AG20443 (cell line): ENCODE results near the gene ZNF500.

ENCODE experiments used
- DNase-seq: peaks from one replicate; pipeline ENCODE4 v3.0.0; 2012; ENCODE audit warnings: low spot score, mixed read lengths

Gene ZNF500

GRCh38 chr16:4772351-4772750 is 5.4 kb upstream of the ZNF500 start:
- DNase-seq, result no peak

GRCh38 chr16:4771646-4772045 is 4.7 kb upstream of the ZNF500 start:
- no peak for DNase-seq

GRCh38 chr16:4769306-4769638 is 2.3 kb upstream of the ZNF500 start:
- no peak for DNase-seq

DNA sequence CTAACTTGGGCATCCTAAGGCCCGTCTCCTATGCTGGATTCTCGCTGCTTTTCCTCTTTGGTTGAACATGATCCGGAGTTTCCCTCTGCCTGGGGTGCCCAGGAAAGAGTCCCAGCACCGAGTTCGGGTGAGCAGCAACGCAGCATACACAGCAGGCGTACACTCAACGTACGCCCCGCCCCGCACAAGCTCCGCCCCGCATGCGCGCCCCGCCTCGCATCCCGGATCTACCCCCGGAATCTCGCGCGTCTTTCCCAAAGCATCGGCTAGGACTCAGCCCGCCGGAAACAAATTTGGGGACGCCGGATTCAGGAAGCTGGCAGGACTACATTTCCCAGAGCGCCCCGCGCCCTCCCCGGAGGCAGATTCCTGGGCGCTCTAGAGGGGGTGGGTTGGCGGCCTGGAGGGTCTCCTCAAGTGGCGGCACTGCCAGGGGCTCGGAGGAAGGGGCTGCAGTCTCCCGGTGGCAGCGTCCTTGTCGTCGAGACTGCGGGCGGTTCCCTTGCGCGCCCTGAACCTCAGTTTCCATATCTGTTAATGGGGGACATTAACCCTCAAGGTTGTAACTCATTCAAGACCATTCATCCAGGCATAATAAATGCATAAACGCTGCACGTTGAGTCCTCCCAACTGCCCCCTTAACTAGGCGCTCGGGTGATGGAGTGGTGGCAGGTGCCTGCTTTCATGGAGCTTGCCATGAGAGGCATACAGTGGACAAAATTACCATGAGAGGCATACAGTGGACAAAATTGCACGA is 1.8 kb upstream of the ZNF500 start:
- peak; percentile 98 for DNase-seq

GRCh38 chr16:4767872-4768548 is 1.0 kb upstream of the ZNF500 start:
- DNase-seq, result no peak

DNA sequence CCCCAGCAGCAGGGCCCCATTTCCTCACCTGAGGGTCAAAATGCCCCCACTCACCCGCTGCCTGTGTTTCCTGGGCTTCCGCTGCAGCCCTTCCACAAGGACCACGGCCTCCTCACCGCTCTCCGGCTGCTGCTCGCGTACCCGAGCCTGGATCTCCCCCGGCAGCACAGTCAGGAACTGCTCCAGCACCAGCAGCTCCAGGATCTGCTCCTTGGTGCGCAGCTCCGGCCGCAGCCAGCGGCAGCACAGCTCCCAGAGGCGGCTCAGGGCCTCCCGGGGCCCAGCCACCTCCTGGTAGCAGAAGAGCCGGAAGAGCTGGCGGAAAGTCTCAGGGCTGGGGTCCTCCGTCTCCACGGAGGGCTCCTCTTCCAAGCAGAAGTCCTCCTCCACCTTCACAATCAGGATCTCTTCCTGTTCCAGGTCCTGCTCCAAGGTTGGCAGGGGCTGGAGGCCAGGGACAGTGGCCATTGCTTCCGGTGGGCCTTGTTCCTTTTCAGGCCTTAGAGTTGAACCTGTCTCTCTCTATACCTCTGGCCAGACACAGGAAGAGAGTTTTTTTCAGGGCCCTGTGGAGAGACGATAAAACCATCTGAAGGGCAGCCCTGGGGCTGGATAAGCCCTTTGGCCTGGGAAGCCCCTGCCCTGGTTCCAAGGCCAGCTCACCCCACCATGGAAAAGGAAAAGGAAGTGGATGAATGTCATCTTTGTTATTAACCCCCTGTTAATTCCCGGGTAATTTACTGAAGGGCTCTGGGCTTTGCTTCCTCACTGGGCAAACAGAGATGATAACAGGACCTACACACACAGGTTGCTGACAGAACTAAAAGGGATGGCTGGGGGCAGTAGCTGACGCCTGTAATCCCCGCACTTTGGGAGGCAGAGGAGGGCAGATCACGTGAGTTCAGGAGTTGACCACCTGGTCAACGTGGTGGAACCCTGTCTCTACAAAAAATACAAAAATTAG is 1.2 kb downstream of the ZNF500 start:
- DNase-seq, result no peak

GRCh38 chr16:4763791-4764190 is 3.2 kb downstream of the ZNF500 start:
- no peak for DNase-seq

GRCh38 chr16:4762205-4762604 is 4.8 kb downstream of the ZNF500 start:
- no peak for DNase-seq

DNA sequence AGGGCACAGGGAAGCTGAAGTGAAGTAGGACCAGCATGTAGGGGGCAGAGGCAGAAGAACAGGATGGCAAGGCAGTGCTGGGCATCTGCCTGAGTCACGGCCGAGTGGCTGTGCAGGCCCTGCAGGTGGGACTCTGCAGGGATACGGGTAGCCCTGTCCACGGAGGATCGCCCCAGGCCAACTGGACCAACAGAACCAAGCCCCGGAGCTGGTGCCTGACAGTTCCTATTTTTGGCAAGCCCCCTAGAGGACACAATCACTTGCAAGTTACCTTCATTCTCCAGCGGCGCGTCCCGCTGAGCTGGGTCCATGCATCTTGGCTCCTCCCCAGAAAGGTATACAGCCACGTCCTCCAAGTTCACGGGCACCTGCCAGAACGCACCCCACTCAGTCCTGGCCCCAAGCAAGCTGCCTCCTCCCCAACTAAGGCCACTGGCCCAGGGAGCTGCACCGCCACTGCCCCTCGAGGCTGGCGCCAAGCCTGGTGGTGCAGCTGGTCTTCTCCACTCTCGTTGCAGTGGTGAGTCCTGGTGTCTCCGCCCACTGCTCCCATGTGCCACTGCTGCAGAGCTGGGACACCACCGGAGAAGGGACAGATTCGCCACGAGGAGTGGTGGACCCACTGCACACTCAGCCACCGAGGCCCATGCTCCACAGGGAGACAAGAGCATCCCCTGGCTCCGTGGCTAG is 6.6 kb downstream of the ZNF500 start:
- no peak for DNase-seq

DNA sequence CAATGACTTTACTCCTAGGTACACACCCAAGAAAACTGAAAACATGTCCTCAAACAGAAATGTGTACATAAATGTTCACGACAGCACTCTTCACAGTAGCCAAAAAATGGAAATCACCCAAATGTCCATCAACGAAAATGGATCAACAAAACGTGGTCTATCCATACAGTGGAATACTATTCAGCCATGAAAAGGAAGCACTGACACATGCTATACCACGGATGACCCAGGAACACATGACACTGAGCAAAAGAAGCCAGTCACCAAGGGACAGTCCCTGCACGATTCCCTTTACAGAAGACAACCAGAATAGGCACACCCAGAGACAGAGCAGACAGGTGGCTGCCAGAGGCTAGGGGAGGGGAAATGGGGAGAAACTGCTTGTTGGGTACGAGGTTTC is 11.3 kb downstream of the ZNF500 start:
- no peak for DNase-seq

DNA sequence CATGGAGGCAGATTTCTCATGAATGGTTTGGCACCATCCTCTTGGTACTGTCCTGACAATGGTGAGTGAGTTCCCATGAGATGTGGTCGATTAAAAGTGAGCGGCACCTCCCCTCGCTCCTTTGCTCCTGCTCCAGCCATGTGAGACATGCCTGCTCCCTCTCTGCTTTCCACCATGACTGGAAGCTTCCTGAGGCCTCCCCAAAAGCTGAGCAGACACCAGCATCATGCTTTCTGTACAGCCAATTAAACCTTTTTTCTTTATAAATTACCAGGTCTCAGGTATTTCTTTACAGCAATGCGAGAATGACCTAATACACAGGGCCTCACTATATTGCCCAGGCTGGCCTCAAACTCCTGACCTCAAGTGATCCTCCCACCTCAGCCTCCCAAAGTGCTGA is 12.1 kb downstream of the ZNF500 start:
- DNase-seq, result no peak

GRCh38 chr16:4753227-4753626 is 13.7 kb downstream of the ZNF500 start:
- no peak for DNase-seq

DNA sequence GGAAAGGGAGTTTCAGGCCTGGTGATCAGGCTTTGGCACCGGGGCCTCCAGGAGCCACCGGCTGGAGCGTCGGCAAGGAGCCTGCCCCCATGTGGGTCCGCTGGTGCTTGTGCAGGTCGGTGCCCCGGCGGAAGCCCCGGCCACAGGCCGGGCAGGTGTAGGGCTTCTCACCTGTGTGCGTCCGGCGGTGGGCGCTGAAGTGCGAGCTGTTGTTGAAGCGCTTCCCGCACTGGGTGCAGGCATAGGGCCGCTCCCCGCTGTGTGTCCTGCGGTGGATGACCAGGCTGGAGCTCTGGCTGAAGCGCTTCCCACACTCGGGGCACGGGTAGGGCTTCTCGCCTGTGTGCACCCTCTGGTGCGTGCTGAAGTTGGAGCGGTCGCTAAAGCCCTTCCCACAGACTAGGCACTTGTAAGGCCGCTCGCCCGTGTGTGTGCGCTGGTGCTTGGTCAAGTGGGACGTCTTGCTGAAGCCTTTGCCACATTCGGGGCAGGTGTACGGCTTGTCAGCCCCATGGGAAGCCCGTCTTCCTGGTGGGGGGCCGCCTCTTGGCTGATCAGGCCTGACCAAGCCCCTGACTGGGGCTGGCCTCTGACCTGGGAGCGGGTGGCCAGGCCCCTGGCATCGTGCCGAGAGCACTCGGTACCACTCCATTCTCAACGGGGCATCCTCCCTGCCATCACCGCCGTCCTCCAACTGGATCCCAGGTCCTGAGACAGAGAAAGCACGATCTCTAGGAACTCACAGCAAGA is 14.4 kb downstream of the ZNF500 start:
- DNase-seq, result no peak

DNA sequence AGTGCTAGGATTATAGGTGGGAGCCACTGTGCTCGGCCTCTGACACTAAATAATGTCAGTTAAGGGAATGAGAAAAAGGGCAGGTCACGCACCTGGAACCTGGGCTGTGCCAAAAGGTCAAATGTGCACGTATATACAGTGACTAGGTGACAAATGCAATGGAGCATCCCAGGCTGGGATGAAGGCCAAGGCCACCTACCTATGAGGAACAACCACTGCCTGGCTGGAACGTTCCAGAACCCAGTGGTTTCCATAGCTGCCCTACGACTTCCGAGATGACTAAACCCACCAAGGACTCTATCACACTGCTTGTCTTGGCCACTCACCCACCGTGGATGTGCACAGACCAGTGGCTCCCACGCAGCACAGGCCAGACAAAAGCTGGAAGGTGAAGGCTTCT is 16.1 kb downstream of the ZNF500 start:
- no peak for DNase-seq

GRCh38 chr16:4749700-4750257 is 17.2 kb downstream of the ZNF500 start:
- DNase-seq, result no peak

DNA sequence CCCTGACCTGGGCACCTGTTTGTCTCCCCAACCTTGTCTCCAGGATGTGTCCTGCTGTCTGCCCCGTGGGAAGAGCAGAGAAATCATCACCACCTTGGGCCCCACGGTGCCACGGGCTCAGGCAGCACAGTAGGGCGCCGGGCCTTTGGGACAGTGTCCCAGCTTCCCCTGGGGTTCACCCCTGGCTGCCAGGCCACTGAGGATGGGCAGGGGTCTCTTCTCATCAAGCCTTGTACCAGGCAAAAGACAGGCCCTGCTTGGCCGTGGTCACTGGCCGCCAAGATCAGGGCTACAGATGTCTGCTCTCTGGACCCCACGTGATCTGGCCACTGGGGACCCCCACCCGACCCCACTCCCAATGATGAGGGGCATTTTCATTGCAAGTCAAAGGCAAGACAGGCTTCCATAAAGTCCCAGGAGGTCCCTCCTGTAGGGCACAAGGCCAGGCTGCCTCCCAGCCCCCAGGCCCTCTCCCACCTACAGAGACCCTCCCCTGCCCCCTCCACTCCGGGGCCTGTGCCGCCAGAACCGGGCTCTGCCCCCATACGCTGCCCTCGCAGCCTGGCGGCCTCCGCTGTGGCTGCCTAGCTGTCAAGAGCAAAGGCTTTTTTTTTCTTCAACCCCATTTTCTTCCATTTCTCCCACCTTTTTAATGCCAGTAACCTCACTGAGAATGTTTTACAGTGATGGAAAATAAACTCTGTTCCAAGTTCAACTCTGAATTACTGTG is 18.1 kb downstream of the ZNF500 start:
- DNase-seq, result no peak

DNA sequence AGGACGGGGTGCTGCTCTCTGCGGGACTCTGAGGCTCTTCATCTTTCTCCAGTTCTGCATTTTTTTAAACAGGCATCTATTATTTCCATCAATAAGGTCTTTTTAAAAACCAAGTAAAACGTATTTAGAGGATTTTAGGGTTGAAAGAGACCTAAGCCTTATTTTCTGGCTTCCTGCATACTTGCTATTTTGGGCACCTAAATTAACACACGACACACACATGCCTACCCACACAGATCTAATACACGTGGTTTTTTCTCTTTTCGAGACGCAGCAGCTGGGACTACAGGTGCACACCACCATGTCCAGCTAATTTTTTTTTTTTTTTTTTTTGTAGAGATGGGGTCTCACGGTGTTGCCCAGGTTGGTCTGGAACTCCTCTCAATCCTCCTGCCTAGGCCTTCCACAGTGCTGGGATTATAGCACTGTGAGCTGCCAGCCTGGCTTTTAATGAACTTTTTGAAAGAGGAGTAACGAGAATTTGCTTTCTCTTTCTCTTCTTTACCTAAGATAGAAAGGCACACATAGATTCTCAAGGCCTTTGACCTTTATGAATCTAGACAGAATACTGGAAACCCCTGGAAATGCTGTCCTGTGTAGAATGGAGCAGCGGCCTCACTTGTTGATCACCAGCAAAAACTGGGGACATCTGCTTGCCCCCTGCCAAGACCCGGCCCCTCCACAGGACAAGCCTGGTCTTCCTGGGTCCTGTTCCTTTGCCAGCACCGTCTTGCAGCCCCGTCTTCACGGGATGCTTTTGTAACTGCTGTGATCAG is 18.9 kb downstream of the ZNF500 start:
- no peak for DNase-seq

DNA sequence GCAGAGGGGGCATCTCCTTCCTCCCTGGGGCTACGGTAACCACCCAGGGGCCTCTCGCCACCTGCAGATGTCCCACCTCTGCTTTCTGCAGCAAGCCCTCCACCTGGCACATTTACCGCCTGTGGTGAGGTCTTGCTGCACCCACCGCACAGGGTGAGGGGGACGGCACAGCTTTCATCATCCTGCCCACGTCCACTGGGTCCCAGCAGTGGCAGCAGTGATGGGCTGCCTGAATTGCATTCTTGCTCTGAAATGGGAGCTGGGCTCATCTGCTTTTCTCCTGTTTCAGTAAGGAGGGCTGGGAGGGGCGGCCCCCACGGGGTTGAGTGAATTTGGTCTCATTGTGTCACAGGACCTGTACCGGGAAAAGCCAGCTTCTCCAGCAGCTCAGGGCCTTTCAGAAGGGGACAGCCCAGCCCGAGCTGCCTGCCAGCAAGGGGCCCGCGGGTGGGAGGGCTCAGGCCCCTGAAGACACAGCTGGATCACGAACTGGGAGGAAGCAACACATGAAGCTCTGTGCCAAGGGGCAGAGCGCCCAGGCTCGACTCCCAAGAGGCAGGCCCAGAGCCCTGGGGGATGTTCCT is 19.9 kb downstream of the ZNF500 start:
- no peak for DNase-seq

DNA sequence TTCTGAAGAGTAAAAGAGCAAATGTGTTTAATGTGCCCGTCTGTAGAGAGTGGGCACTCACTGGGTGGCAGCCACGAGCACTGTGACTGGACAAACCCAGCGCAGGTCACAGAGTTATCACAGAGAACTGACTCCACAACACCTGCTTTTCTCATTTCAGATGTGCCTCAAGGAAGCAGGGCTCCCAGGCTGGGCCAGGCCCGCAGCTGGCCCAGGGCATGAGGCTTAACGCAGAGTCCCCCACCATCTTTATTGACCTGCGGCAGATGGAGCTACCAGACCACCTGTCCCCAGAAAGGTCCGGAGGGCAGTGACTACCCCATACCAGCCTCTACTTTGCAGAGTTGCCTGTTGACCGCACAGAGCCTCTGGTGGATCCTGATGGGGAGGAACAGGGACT is 20.7 kb downstream of the ZNF500 start:
- no peak for DNase-seq

GRCh38 chr16:4745274-4745569 is 21.7 kb downstream of the ZNF500 start:
- no peak for DNase-seq
